K562 (cell line): ENCODE measurements around the gene CLIP1. TPM values are rescaled to one million over a fixed set of nuclear protein-coding genes. Genes with fewer than 3 reads are reported as not detected.

Experiments used
- BRCA1 ChIP-seq, 2 experiments: fragments of 450-650 bp in 1 of 2; sonication (generic) in 1 of 2; formaldehyde crosslinking in 1 of 2; IDR thresholded peaks; 2 replicates each; pipeline versions ENCODE4 v1.5.0 to v1.6.1; 2017 to 2020; ENCODE audit warnings: mild to moderate bottlenecking in 1 of 2, missing genetic modification reagents in 1 of 2
- BRF2 ChIP-seq: IDR thresholded peaks from 3 replicates; pipeline ENCODE4 v1.6.1; 2011; ENCODE audit warnings: borderline replicate concordance, mild to moderate bottlenecking; ENCODE audit not compliant: insufficient read length, insufficient read depth
- E4F1 ChIP-seq: fragments of 250-450 bp; sonication (Bioruptor Pico); IDR thresholded peaks from 2 replicates; pipeline ENCODE4 v1.5.0; 2021; ENCODE audit warnings: mild to moderate bottlenecking, borderline replicate concordance
- GTF3C2 ChIP-seq: IDR thresholded peaks from 3 replicates; pipeline ENCODE4 v1.6.1; 2011; ENCODE audit warnings: borderline replicate concordance, mild to moderate bottlenecking, moderate library complexity; ENCODE audit not compliant: insufficient read length; ENCODE audit errors: extremely low read depth
- HMGXB4 ChIP-seq: sonication (generic); formaldehyde crosslinking; IDR thresholded peaks from 2 replicates; pipeline ENCODE4 v1.8.1; 2023; ENCODE audit warnings: mild to moderate bottlenecking, missing genetic modification reagents
- RREB1 ChIP-seq: fragments of 250-450 bp; sonication (Bioruptor Pico); IDR thresholded peaks from 2 replicates; pipeline ENCODE4 v1.4.0; 2020
- TFE3 ChIP-seq: fragments of 450-650 bp; formaldehyde crosslinking; IDR thresholded peaks from 2 replicates; pipeline ENCODE4 v1.4.0; 2020; ENCODE audit warnings: mild to moderate bottlenecking, mixed read lengths
- ZNF124 ChIP-seq: sonication (generic); formaldehyde crosslinking; IDR thresholded peaks from 2 replicates; pipeline ENCODE4 v1.8.1; 2022; ENCODE audit warnings: missing genetic modification reagents
- polyA plus RNA-seq, 8 experiments: library from polyadenylated mRNA; depleted of rRNA in 4 of 8; stranded (reverse) in 5 of 8; unstranded in 3 of 8; fragments of >200 nt; fragmentation: Nextera tagmentation in 2 of 8; fragmentation: Illumina TruSeq in 1 of 8; extraction: Ambion mirVana in 2 of 8; extraction: Trizol in 1 of 8; gene quantifications; 2 replicates each; pipeline versions ENCODE4 v1.2.1 to v1.2.3, GENCODE V29; 2011 to 2014; ENCODE audit warnings: inconsistent platforms in 1 of 8, missing spikeins in 1 of 8
- total RNA-seq, 7 experiments: library from RNA; depleted of rRNA in 6 of 7; stranded (reverse); fragments of >200 nt in 6 of 7; fragmentation: Illumina TruSeq in 2 of 7; extraction: Trizol in 2 of 7; gene quantifications; 2 replicates each; pipeline versions ENCODE4 v1.2.1 to v1.2.3, GENCODE V29; 2011 to 2021; ENCODE audit warnings: low replicate concordance in 1 of 7

The CLIP1 gene
- total and polyA plus RNA-seq, 9 of the 15 experiments (the other 6 are each of a cell fraction or from before 2014, with no cell fraction given) = 5.8 to 33.9 (median 27.6) TPM

- TF ChIP-seq TFE3 (CRISPR knock-in tag) (no peak), RREB1 (CRISPR knock-in tag) (no peak), HMGXB4 (no peak), E4F1 (CRISPR knock-in tag) (no peak), GTF3C2 (no peak), BRCA1 (IDR thresholded peaks at IDR 0.05) (no peak), BRCA1 (CRISPR knock-in tag; IDR thresholded peaks at IDR 0.05) (no peak), BRF2 (no peak), ZNF124 (CRISPR knock-in tag) (no peak)
These were observed 196.6 kb downstream of the CLIP1 start, which contains the start of gene DIABLO (continued) for GRCh38 chr12:122225683-122226365.
